Transverse colon (tissue), 4 donors: ENCODE results near the gene FBLN5. TPM values are rescaled to one million over a fixed set of nuclear protein-coding genes. Genes with fewer than 3 reads are reported as not detected.

Experiments used
- DNase-seq: peaks from one replicate; pipeline ENCODE4 v3.0.0-alpha.2; 2019
- H3K27ac ChIP-seq, 4 donors: fragments of 200-600 bp; sonication (generic); 2 replicates each; pipeline ENCODE4 v1.5.1; 2016 to 2018; ENCODE audit warnings: inconsistent platforms in 4 of 4
- H3K27me3 ChIP-seq: fragments of 200-600 bp; sonication (generic); 2 replicates; pipeline ENCODE4 v1.5.1; 2017; ENCODE audit warnings: inconsistent platforms
- H3K36me3 ChIP-seq, 4 donors: fragments of 200-600 bp; sonication (generic); 2 replicates each; pipeline ENCODE4 v1.5.1; 2017 to 2019; ENCODE audit warnings: inconsistent platforms in 4 of 4
- H3K4me1 ChIP-seq, 4 donors: fragments of 200-600 bp; sonication (generic); 2 replicates each; pipeline ENCODE4 v1.5.1; 2017 to 2020; ENCODE audit warnings: inconsistent platforms in 4 of 4
- H3K4me3 ChIP-seq, 4 donors: fragments of 200-600 bp; sonication (generic); 1 replicate in 1 of 4; 2 replicates in 3 of 4; pipeline versions ENCODE4 v1.5.1 to v1.6.1; 2017 to 2019; ENCODE audit warnings: inconsistent platforms in 4 of 4
- H3K9me3 ChIP-seq, 2 donors: fragments of 200-600 bp; sonication (generic); 2 replicates each; pipeline ENCODE4 v1.5.1; 2017 to 2019; ENCODE audit warnings: inconsistent platforms in 2 of 2
- CTCF ChIP-seq, 5 experiments: fragments of 200-600 bp in 3 of 5; fragments of 450-650 bp in 2 of 5; sonication (generic) in 3 of 5; IDR thresholded peaks; 1 replicate in 2 of 5; 2 replicates in 3 of 5; pipeline ENCODE4 v1.5.1; 2016 to 2017; ENCODE audit warnings: antibody characterized with exemption in 5 of 5, inconsistent platforms in 3 of 5, mild to moderate bottlenecking in 2 of 5, moderate library complexity in 1 of 5
- EP300 ChIP-seq: sonication (generic); formaldehyde crosslinking; IDR thresholded peaks from one replicate; pipeline ENCODE4 v1.6.1; 2017; ENCODE audit warnings: antibody characterized with exemption, low read depth
- POLR2A ChIP-seq: fragments of 450-650 bp; IDR thresholded peaks from one replicate; pipeline ENCODE4 v1.6.1; 2016; ENCODE audit warnings: antibody characterized with exemption, mild to moderate bottlenecking, moderate library complexity
- POLR2AphosphoS5 ChIP-seq, 3 donors: sonication (generic); formaldehyde crosslinking; IDR thresholded peaks; one replicate each; pipeline ENCODE4 v1.6.1; 2016; ENCODE audit warnings: antibody characterized with exemption in 3 of 3
- WGBS, 2 donors: methylation state at CpG; one replicate each; pipeline ENCODE4 v1.1.5; 2018; ENCODE audit warnings: low coverage in 1 of 2; 5-methylcytosine and 5-hydroxymethylcytosine counted together
- in situ Hi-C, 4 donors: fragments of 200-750 bp; cut with MboI; loops; one replicate each; pipeline versions ENCODE4 v1.15.0 to v1.15.1; 2017; ENCODE audit warnings: low sequenced_read_pairs in 3 of 4, low pct_ligation_motif_present in 1 of 4, low pct_unique_long_range_greater_than_20kb in 1 of 4
- intact Hi-C: fragments of 100-400 bp; cut with DNase I; formaldehyde crosslinking; loops from one replicate; pipeline ENCODE4 v1.15.1; 2023; ENCODE audit warnings: low total_unique reads
- total RNA-seq, 4 donors: library from RNA; depleted of rRNA; stranded (reverse); fragments of >200 nt; gene quantifications; one replicate each; pipeline ENCODE4 v1.1.0, GENCODE V29; 2016

Gene FBLN5
- total RNA-seq, 4 donors from 2014 or later = 14.6 to 120 (median 38.7) TPM

DNA sequence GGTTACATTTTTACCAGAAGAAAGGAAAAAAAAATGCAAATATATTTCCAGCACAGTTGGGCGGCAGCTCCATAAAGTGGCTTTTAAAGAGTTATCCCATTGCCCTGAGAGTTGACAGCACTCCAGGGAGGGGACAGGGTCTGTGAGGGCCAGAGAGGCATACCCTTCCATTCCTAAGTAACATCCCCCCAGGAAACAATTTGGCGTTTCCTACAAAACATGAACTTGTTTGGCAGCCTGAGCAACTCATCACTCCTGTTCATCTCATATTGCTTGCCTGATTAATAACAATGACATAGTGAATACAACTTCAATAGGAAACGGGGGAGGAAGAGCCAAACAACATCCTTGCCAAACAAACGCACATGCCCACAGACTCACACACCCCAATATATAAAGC is 103.5 kb downstream of the FBLN5 start:
- 81 to 85% methylated on average over 3 to 4 of the region's 4 CpGs for whole genome bisulfite sequencing, 2 donors
- Histone ChIP-seq H3K36me3 (no peaks in the 10 kb centered on the region), H3K4me1 (no peaks in the 10 kb centered on the region), H3K27me3 (no peaks in the 10 kb centered on the region), H3K4me3 (no peak overlapping the region), H3K9me3 (no peaks in the 10 kb centered on the region), H3K27ac (no peak overlapping the region)
- TF ChIP-seq CTCF (IDR thresholded peaks at IDR 0.05) (no peak), POLR2AphosphoS5 (IDR thresholded peaks at IDR 0.05) (no peak), POLR2A (no peak), EP300 (no peak)
- intact Hi-C loops (no loop called here), in situ Hi-C loops (no loop called here)
- DNase-seq = no peak

- no peak for DNase-seq
- in situ Hi-C loops = no loop called here
- no peak overlapping the region for H3K4me3 ChIP-seq
- no peak for TF ChIP-seq POLR2AphosphoS5 (IDR thresholded peaks at IDR 0.05)
- no peak for TF ChIP-seq EP300
- no peak for TF ChIP-seq POLR2A
- WGBS, 2 donors = 69 to 100% methylated on average over 2 to 4 of the region's 4 CpGs
- H3K27ac ChIP-seq = no peak overlapping the region
- intact Hi-C loops = no loop called here
- no peaks in the 10 kb centered on the region for H3K9me3 ChIP-seq
- H3K27me3 ChIP-seq = no peaks in the 10 kb centered on the region
- no peaks in the 10 kb centered on the region for H3K4me1 ChIP-seq
- H3K36me3 ChIP-seq = no peaks in the 10 kb centered on the region
Measured at GRCh38 chr14:91843437-91843836, 104.1 kb downstream of the FBLN5 start.

DNA sequence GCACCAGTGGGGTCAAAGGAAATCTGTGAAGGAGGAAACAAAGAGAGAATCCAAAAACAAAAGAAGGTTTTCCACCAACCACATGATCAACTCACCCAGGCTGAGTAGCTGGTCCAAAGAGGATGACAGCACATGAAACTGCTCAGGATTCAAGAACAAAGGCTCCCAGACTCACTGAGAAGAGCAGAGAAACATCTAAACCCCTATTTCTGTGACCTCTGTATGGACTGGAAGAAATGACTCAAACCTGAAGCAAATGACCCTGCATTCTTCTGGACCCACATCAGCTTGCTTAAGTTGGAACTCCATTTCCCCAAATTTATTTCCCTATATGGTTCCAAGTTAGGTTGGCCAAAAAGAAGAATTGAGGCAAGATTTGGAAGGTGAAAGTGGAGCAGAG is 106.4 kb downstream of the FBLN5 start:
- no peak for DNase-seq
- intact Hi-C loops (no loop called here), in situ Hi-C loops (no loop called here)
- TF ChIP-seq CTCF (IDR thresholded peaks at IDR 0.05) (no peak), POLR2AphosphoS5 (IDR thresholded peaks at IDR 0.05) (no peak), EP300 (no peak)
- Histone ChIP-seq H3K27me3 (peaks cover 6% of the 10 kb centered on the region), H3K9me3 (no peaks in the 10 kb centered on the region), H3K27ac (no peak overlapping the region), H3K36me3 (no peaks in the 10 kb centered on the region), H3K4me3 (no peak overlapping the region), H3K4me1 (peaks cover 5 to 8% (median 7%) of the 10 kb centered on the region in 4 donors)

DNA sequence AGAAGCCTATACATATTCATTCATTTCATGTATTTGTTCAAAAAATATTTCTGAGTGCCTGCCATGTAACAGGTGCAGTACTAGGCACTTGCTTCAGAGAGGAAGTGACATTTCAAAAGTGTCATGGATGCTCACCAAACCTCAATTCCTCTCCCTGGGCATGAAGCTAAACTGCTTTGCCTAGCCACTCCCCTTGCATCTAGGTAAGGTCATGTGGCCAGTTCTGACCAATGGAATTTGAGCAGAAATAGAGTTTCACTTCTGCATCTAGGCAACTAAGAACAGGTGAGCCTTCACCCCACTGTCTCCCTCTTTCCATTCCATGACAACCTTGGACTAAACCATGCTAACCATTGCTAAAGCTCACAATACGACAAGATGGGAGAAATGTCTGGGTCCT is 107.7 kb downstream of the FBLN5 start:
- H3K4me3 ChIP-seq = no peak overlapping the region

More for the DNA sequence above, 107.7 kb downstream of the FBLN5 start:
- in situ Hi-C loops = no loop called here
- H3K27ac ChIP-seq = no peak overlapping the region
- no peak for TF ChIP-seq CTCF (IDR thresholded peaks at IDR 0.05)
- no peak for TF ChIP-seq POLR2AphosphoS5 (IDR thresholded peaks at IDR 0.05)
- TF ChIP-seq POLR2A = no peak
- no peak for TF ChIP-seq EP300
- WGBS, 2 donors = 95 to 100% methylated on average over 1 of the region's 1 CpG
- intact Hi-C loops = no loop called here
- no peaks in the 10 kb centered on the region for H3K9me3 ChIP-seq
- H3K36me3 ChIP-seq = no peaks in the 10 kb centered on the region
- peaks cover 5 to 14% (median 10%) of the 10 kb centered on the region in 4 donors for H3K4me1 ChIP-seq
- peaks cover 15% of the 10 kb centered on the region for H3K27me3 ChIP-seq
- DNase-seq = no peak
